ENCODE measurements around the gene ATP6V1A. TPM values are rescaled to one million over a fixed set of nuclear protein-coding genes. Genes with fewer than 3 reads are reported as not detected.
"Not testable (repeated sequence)": the region's sequence is repeated elsewhere in the genome, so short reads cannot be mapped to it uniquely, and the experiment has no call there.

Gene ATP6V1A
- total and polyA plus RNA-seq, 2 experiments from 2014 or later = 47.9 to 51.1 TPM

- H3K36me3 ChIP-seq (ENCODE audit: low read depth); H3K4me2 ChIP-seq (ENCODE audit: unreplicated experiment); H3K4me3 ChIP-seq; H3K79me2 ChIP-seq (ENCODE audit: insufficient read depth); H3K4me1 ChIP-seq (ENCODE audit: insufficient read depth); H3K27ac ChIP-seq; H3K9me2 ChIP-seq (ENCODE audit: insufficient read depth); H3F3A ChIP-seq (ENCODE audit: insufficient read depth); H4K20me1 ChIP-seq (ENCODE audit: insufficient read depth); H2AFZ ChIP-seq; DNase-seq; in situ Hi-C loops (cut with MboI); H3K9ac ChIP-seq; H3K27me3 ChIP-seq (replicated peaks; ENCODE audit: insufficient read depth); H3K9me3 ChIP-seq (ENCODE audit: low read depth): not testable (repeated sequence)
- 92 to 93% methylated on average over 9 of the region's 9 CpGs for WGBS, 2 experiments (ENCODE audit: low coverage in 1 of 2, low lambda C conversion rate in 2 of 2, missing lambda C conversion rate in 2 of 2)
These were observed 103.6 kb downstream of the ATP6V1A start for GRCh38 chr3:113850391-113850790.

- Histone ChIP-seq H3K4me3 (no peak overlapping the region), H3K27ac (no peak overlapping the region), H3K27me3 (replicated peaks; ENCODE audit: insufficient read depth) (no peaks in the 10 kb centered on the region), H2AFZ (no peak overlapping the region), H3K79me2 (ENCODE audit: insufficient read depth) (no peaks in the 10 kb centered on the region), H3K9me3 (ENCODE audit: low read depth) (no peaks in the 10 kb centered on the region), H3K9me2 (ENCODE audit: insufficient read depth) (no peaks in the 10 kb centered on the region), H4K20me1 (ENCODE audit: insufficient read depth) (no peaks in the 10 kb centered on the region), H3F3A (ENCODE audit: insufficient read depth) (no peaks in the 10 kb centered on the region), H3K4me1 (ENCODE audit: insufficient read depth) (no peaks in the 10 kb centered on the region), H3K4me2 (ENCODE audit: unreplicated experiment) (no peak overlapping the region), H3K36me3 (ENCODE audit: low read depth) (no peaks in the 10 kb centered on the region), H3K9ac (no peak overlapping the region)
- no peak for DNase-seq
- no peak for TF ChIP-seq EZH2phosphoT487 (IDR thresholded peaks at IDR 0.05; ENCODE audit: insufficient read depth, low read depth)
- TF ChIP-seq EZH2 (IDR thresholded peaks at IDR 0.05; ENCODE audit: insufficient read depth, poor library complexity, severe bottlenecking) = no peak
- in situ Hi-C loops (cut with MboI) = no loop called here
- 48 to 49% methylated on average over 3 of the region's 3 CpGs for WGBS, 2 experiments (ENCODE audit: low coverage in 1 of 2, low lambda C conversion rate in 2 of 2, missing lambda C conversion rate in 2 of 2)
These were observed 105.7 kb downstream of the ATP6V1A start for GRCh38 chr3:113852506-113852905.

Other genes starting within 250 kb of the ATP6V1A start
- gene SPICE1, start 231.9 kb upstream of the ATP6V1A start, total RNA-seq (2014; rRNA removed; shearing (Covaris generic)) = 5.5 and 15.6 TPM in 2 replicates
- 5.8 and 8.3 TPM in 2 replicates for gene SPICE1, start 231.9 kb upstream of the ATP6V1A start, polyA plus RNA-seq (2016; fragmentation: Nextera tagmentation; extraction: Ambion mirVana)
- gene SIDT1, start 214.5 kb upstream of the ATP6V1A start, total RNA-seq (2014; rRNA removed; shearing (Covaris generic)) = not detected in 2 replicates
- not detected in 2 replicates for gene SIDT1, start 214.5 kb upstream of the ATP6V1A start, polyA plus RNA-seq (2016; fragmentation: Nextera tagmentation; extraction: Ambion mirVana)
- 8.1 and 9.2 TPM in 2 replicates for gene USF3, start 50.4 kb upstream of the ATP6V1A start, total RNA-seq (2014; rRNA removed; shearing (Covaris generic))
- gene USF3, start 50.4 kb upstream of the ATP6V1A start, polyA plus RNA-seq (2016; fragmentation: Nextera tagmentation; extraction: Ambion mirVana) = 3.5 and 3.8 TPM in 2 replicates
- 142 and 160 TPM in 2 replicates for gene NAA50, start 786 bp upstream of the ATP6V1A start, total RNA-seq (2014; rRNA removed; shearing (Covaris generic))
- 147 and 154 TPM in 2 replicates for gene NAA50, start 786 bp upstream of the ATP6V1A start, polyA plus RNA-seq (2016; fragmentation: Nextera tagmentation; extraction: Ambion mirVana)
- gene GRAMD1C, start 91.8 kb downstream of the ATP6V1A start, total RNA-seq (2014; rRNA removed; shearing (Covaris generic)) = 3.2 and 19.9 TPM in 2 replicates
- 6.0 and 6.4 TPM in 2 replicates for gene GRAMD1C, start 91.8 kb downstream of the ATP6V1A start, polyA plus RNA-seq (2016; fragmentation: Nextera tagmentation; extraction: Ambion mirVana)
- 1.6 and 3.8 TPM in 2 replicates for gene ZDHHC23, start 201.0 kb downstream of the ATP6V1A start, total RNA-seq (2014; rRNA removed; shearing (Covaris generic))
- gene ZDHHC23, start 201.0 kb downstream of the ATP6V1A start, polyA plus RNA-seq (2016; fragmentation: Nextera tagmentation; extraction: Ambion mirVana) = 0.40 and 0.98 TPM in 2 replicates

Measured in GM23248 (cell line).